ENCODE data around the gene RIPPLY3. TPM values are rescaled to one million over a fixed set of nuclear protein-coding genes. Genes with fewer than 3 reads are reported as not detected.
"Not testable (repeated sequence)": the region's sequence is repeated elsewhere in the genome, so short reads cannot be mapped to it uniquely, and the experiment has no call there.

Gene RIPPLY3
- total RNA-seq, 1 experiment from 2014 or later = not detected

GRCh38 chr21:37026499-37026898 is 20.0 kb downstream of the RIPPLY3 start:
- Histone ChIP-seq H3K36me3 (no peaks in the 10 kb centered on the region), H3K9me3 (replicated peaks) (0 out of 2 replicates have a peak, but pooled peaks cover 2% of the 10 kb centered on the region), H3K27me3 (no peaks in the 10 kb centered on the region), H3K27ac (no peak overlapping the region), H3K4me3 (no peak overlapping the region), H3K4me1 (peaks cover 3% of the 10 kb centered on the region; the same call in 1 of the 2 replicates)
- no peak for DNase-seq

DNA sequence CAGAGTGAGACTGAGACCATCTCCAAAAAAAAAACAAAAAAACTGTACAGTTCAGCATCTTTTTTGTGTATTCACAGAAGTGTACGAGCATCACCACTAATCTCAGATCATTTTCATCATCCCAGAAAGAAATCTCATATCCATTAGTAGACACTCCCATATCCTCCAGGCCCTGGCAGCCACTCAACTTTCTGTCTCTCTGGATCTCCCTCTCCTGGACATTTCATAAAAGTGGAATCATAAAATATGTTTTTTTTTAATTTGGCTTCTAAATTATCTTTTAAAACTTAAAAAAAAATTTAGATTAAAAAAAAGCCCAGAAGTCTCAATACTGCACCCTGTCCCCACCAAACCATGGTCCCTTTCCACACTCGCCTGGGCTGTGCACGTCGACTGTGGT is 22.1 kb downstream of the RIPPLY3 start:
- DNase-seq = no peak
- Histone ChIP-seq H3K4me3 (no peak overlapping the region), H3K27me3 (no peaks in the 10 kb centered on the region), H3K27ac (no peak overlapping the region), H3K4me1 (peaks cover 13% of the 10 kb centered on the region), H3K9me3 (replicated peaks) (no peaks in the 10 kb centered on the region), H3K36me3 (no peaks in the 10 kb centered on the region)

GRCh38 chr21:37030864-37031263 is 24.4 kb downstream of the RIPPLY3 start:
- H3K4me3 ChIP-seq = no peak overlapping the region
- no peak for DNase-seq
- H3K36me3 ChIP-seq = no peaks in the 10 kb centered on the region
- no peaks in the 10 kb centered on the region for H3K9me3 ChIP-seq (replicated peaks)
- H3K4me1 ChIP-seq = peaks cover 13% of the 10 kb centered on the region
- H3K27me3 ChIP-seq = no peaks in the 10 kb centered on the region
- no peak overlapping the region for H3K27ac ChIP-seq

DNA sequence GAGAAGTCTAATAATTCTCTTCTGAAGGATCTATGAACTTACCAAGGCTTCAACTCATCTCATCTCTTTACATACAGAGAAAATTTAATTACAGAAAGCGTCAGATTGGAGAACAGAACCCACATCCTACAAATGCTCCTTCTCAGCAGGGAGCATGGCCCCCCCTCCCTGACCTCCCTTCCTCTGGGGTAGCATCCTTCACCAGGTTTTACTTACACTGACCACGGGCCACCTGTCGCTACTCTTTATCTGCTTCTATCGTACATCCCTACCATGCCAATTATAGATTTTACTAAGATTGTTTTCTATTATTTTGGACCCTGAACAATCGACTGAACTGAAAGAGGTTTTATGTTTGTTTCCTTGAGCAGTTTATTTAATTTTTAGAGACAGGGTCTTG is 25.8 kb downstream of the RIPPLY3 start:
- no peaks in the 10 kb centered on the region for H3K36me3 ChIP-seq
- H3K4me1 ChIP-seq = peaks cover 11% of the 10 kb centered on the region
- H3K27ac ChIP-seq = no peak overlapping the region

GRCh38 chr21:37032877-37033471 is 26.5 kb downstream of the RIPPLY3 start:
- no peak overlapping the region for H3K27ac ChIP-seq
- no peaks in the 10 kb centered on the region for H3K9me3 ChIP-seq (replicated peaks)
- H3K4me3 ChIP-seq = no peak overlapping the region
- no peaks in the 10 kb centered on the region for H3K27me3 ChIP-seq
- H3K4me1 ChIP-seq = peaks cover 11% of the 10 kb centered on the region
- no peak for DNase-seq
- H3K36me3 ChIP-seq = no peaks in the 10 kb centered on the region

More for the DNA sequence above, 25.8 kb downstream of the RIPPLY3 start:
- Histone ChIP-seq H3K9me3 (replicated peaks) (no peaks in the 10 kb centered on the region), H3K4me3 (no peak overlapping the region), H3K27me3 (no peaks in the 10 kb centered on the region)
- DNase-seq = peak; percentile 24 to 60

DNA sequence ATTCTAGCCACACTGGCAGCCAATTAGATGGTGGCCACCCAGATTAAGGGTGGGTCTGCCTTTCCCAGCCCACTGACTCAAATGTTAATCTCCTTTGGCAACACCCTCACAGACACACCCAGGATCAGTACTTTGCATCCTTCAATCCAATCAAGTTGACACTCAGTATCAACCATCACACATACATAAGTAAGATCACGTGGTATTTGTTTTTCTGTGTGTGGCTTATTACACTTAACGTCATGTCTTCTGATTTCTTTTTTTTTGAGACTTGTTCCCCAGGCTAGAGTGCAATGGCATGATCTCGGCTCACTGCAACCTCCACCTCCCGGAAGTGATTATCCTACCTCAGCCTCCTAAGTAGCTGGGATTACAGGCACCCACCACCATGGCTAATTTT is 27.9 kb downstream of the RIPPLY3 start:
- not testable (repeated sequence) for H3K27me3 ChIP-seq; H3K36me3 ChIP-seq; H3K4me3 ChIP-seq; H3K9me3 ChIP-seq (replicated peaks); DNase-seq; H3K27ac ChIP-seq
- peaks cover 11% of the 10 kb centered on the region for H3K4me1 ChIP-seq

GRCh38 chr21:37036177-37036576 is 29.7 kb downstream of the RIPPLY3 start:
- Histone ChIP-seq H3K4me1 (peaks cover 15% of the 10 kb centered on the region), H3K27ac (no peak overlapping the region), H3K36me3 (no peaks in the 10 kb centered on the region), H3K27me3 (0 out of 2 replicates have a peak, but pooled peaks cover 3% of the 10 kb centered on the region), H3K9me3 (replicated peaks) (no peaks in the 10 kb centered on the region), H3K4me3 (no peak overlapping the region)
- DNase-seq = no peak

DNA sequence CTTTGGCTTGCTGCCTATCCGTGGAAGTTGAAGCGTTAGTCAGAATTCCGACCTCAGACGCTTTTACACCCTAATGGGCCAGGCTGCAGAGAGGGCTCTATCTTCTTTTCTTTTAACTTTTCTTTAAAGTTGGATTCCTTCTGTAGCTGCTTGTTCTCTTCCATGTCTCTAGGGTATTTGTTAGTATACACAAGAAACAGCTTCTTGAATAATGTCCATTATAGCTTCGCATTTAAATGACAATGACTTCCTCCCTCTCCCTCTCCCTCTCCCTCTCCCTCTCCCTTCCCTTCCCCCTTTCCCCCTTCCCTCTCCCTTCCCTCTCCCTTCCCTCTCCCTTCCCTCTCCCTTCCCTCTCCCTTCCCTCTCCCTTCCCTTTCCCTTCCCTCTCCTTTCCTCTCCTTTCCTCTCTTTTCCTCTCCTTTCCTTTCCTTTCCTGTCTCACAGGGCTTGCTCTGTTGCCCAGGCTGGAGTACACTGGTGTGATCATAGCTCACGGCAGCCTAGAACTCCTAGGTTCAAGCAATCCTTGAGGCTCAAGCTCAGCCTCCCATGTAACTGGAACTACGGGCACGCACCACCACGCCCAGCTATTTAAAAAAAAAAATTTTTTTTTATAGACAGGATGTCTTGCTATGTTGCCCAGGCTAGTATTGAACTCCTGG is 33.0 kb downstream of the RIPPLY3 start:
- Histone ChIP-seq H3K4me3 (no peak overlapping the region), H3K9me3 (replicated peaks) (no peaks in the 10 kb centered on the region), H3K36me3 (no peaks in the 10 kb centered on the region), H3K27me3 (0 out of 2 replicates have a peak, but pooled peaks cover 3% of the 10 kb centered on the region), H3K4me1 (peaks cover 18% of the 10 kb centered on the region; the same call in 1 of the 2 replicates), H3K27ac (no peak overlapping the region)
- no peak for DNase-seq

GRCh38 chr21:37040212-37040611 is 33.7 kb downstream of the RIPPLY3 start:
- 0 out of 2 replicates have a peak, but pooled peaks cover 3% of the 10 kb centered on the region for H3K27me3 ChIP-seq
- H3K4me3 ChIP-seq = no peak overlapping the region
- no peaks in the 10 kb centered on the region for H3K36me3 ChIP-seq
- H3K4me1 ChIP-seq = peaks cover 18% of the 10 kb centered on the region; the same call in 1 of the 2 replicates
- no peak for DNase-seq
- H3K27ac ChIP-seq = no peak overlapping the region
- no peaks in the 10 kb centered on the region for H3K9me3 ChIP-seq (replicated peaks)

DNA sequence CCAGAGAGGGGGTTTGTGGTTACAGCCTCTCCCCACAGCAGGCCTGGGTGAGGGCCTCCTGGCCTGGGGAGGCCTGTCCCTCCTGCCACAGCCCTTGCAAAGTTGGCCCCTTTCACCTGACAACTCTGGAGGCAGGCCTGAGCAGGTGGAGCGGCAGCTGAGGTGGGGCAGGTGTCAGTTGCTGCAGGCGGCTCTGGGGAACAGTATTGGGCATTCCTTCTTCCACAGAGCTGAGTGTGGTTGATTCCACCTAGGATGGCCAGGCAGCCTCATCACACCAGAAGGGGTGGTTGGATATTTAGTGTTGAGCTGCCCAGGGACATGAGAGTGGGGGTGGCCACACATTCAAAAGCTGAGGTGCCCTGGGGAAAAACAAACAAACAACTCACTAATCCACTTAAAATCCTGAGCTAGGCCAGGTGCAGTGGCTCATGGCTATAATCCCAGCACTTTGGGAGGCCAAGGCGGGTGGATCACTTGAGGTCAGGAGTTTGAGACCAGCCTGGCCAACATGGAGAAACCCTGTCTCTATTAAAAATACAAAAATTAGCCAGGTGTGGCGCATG is 35.3 kb downstream of the RIPPLY3 start:
- H3K36me3 ChIP-seq = no peaks in the 10 kb centered on the region
- H3K27me3 ChIP-seq = 0 out of 2 replicates have a peak, but pooled peaks cover 3% of the 10 kb centered on the region
- H3K9me3 ChIP-seq (replicated peaks) = no peaks in the 10 kb centered on the region
- DNase-seq = peak; percentile 34 to 62
- H3K4me3 ChIP-seq = no peak overlapping the region
- peaks cover 18% of the 10 kb centered on the region; the same call in 1 of the 2 replicates for H3K4me1 ChIP-seq
- H3K27ac ChIP-seq = no peak overlapping the region

GRCh38 chr21:37043818-37044217 is 37.3 kb downstream of the RIPPLY3 start:
- peaks cover 18% of the 10 kb centered on the region; the same call in 1 of the 2 replicates for H3K4me1 ChIP-seq
- H3K27ac ChIP-seq = no peak overlapping the region
- no peaks in the 10 kb centered on the region for H3K36me3 ChIP-seq
- no peak overlapping the region for H3K4me3 ChIP-seq
- DNase-seq = no peak
- no peaks in the 10 kb centered on the region for H3K9me3 ChIP-seq (replicated peaks)
- 0 out of 2 replicates have a peak, but pooled peaks cover 3% of the 10 kb centered on the region for H3K27me3 ChIP-seq

DNA sequence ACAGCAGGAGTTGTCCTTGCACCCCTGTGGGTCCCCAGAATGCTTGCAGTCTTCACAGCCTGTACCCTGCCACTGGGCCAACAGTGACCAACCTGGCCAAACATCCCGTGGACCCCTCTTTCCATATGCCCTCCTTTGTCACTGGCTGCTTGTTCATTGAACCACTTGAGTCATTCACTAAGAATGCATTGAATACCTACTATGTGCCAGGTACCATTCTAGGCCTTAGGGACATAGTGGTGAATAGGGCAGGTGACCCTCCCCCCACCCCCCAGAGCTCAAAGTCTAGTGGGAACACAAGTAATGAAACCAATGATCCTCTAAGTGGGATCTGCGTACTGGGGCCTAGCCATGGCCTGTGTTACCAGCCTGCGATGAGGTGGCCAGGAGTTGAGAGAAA is 38.1 kb downstream of the RIPPLY3 start:
- Histone ChIP-seq H3K4me1 (peaks cover 18% of the 10 kb centered on the region; the same call in 1 of the 2 replicates), H3K27me3 (0 out of 2 replicates have a peak, but pooled peaks cover 3% of the 10 kb centered on the region), H3K9me3 (replicated peaks) (no peaks in the 10 kb centered on the region), H3K36me3 (no peaks in the 10 kb centered on the region), H3K27ac (no peak overlapping the region), H3K4me3 (no peak overlapping the region)
- DNase-seq = no peak

DNA sequence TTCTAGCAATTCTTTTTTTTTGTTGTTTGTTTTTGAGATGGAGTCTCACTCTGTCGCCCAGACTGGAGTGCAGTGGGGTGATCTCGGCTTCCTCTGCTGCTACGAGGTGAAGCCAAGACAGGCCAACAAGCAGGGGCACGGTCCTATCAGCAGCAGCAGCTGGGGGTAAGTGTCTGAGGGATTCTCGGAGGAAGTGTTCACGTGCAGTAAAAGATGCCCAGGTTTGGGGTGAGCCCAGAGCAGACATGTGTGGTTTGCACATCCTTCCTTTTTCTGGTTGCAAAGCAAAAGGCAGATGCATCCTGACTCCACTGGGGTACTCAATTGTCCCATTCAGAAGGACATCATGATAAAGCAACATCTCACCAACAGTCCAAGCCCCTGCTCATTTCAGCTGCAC is 38.6 kb downstream of the RIPPLY3 start:
- Histone ChIP-seq H3K27ac (no peak overlapping the region), H3K4me1 (peaks cover 15% of the 10 kb centered on the region; the same call in 1 of the 2 replicates), H3K27me3 (0 out of 2 replicates have a peak, but pooled peaks cover 1% of the 10 kb centered on the region)

DNA sequence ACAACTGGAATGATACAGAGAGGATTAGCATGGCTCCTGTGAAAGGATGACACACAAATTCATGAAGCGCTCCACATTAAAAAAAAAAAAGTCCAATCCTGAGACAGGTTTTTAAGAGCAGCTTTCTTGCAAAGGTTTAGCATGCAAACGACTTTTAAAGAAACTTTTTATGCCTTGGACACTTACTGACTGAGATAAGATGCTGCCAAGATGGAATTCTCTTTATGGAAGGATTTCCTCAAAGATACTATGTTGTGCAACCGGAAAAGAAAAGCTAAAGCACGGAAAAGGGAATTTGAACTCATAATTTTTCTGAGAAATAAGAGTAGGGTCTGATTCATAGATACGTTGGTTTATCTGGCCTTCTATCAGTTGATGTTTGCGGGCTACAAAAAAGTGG is 39.1 kb downstream of the RIPPLY3 start:
- Histone ChIP-seq H3K4me3 (no peak overlapping the region), H3K36me3 (no peaks in the 10 kb centered on the region), H3K27me3 (no peaks in the 10 kb centered on the region), H3K27ac (no peak overlapping the region), H3K9me3 (replicated peaks) (no peaks in the 10 kb centered on the region), H3K4me1 (peaks cover 14% of the 10 kb centered on the region; the same call in 1 of the 2 replicates)
- no peak for DNase-seq

More for the DNA sequence above, 38.6 kb downstream of the RIPPLY3 start:
- H3K4me3 ChIP-seq = no peak overlapping the region
- H3K36me3 ChIP-seq = no peaks in the 10 kb centered on the region
- DNase-seq = no peak
- H3K9me3 ChIP-seq (replicated peaks) = no peaks in the 10 kb centered on the region

GRCh38 chr21:37047079-37047478 is 40.6 kb downstream of the RIPPLY3 start:
- H3K4me1 ChIP-seq = peaks cover 4% of the 10 kb centered on the region; the same call in 1 of the 2 replicates
- no peaks in the 10 kb centered on the region for H3K27me3 ChIP-seq
- H3K36me3 ChIP-seq = no peaks in the 10 kb centered on the region
- no peaks in the 10 kb centered on the region for H3K9me3 ChIP-seq (replicated peaks)
- H3K4me3 ChIP-seq = no peak overlapping the region
- DNase-seq = no peak
- no peak overlapping the region for H3K27ac ChIP-seq
